Suprapubic skin (tissue), 4 donors: ENCODE measurements around the gene RAB40A. TPM values are rescaled to one million over a fixed set of nuclear protein-coding genes. Genes with fewer than 3 reads are reported as not detected.

Experiments used
- DNase-seq, 2 donors: peaks; one replicate each; pipeline ENCODE4 v3.0.0-alpha.2; 2019; ENCODE audit warnings: low spot score in 2 of 2
- H3K27ac ChIP-seq: fragments of 200-600 bp; sonication (generic); one replicate; pipeline ENCODE4 v1.5.1; 2019
- H3K27me3 ChIP-seq: fragments of 200-600 bp; sonication (generic); one replicate; pipeline ENCODE4 v1.5.1; 2019
- H3K36me3 ChIP-seq: fragments of 200-600 bp; sonication (generic); one replicate; pipeline ENCODE4 v1.5.1; 2019
- H3K4me1 ChIP-seq: fragments of 200-600 bp; sonication (generic); one replicate; pipeline ENCODE4 v1.5.1; 2019
- H3K4me3 ChIP-seq: fragments of 200-600 bp; sonication (generic); one replicate; pipeline ENCODE4 v1.5.1; 2019; ENCODE audit warnings: mild to moderate bottlenecking
- H3K9me3 ChIP-seq: fragments of 200-600 bp; sonication (generic); one replicate; pipeline ENCODE4 v1.5.1; 2019
- EP300 ChIP-seq: sonication (generic); formaldehyde crosslinking; IDR thresholded peaks from one replicate; pipeline ENCODE4 v1.6.1; 2017; ENCODE audit warnings: antibody characterized with exemption
- POLR2A ChIP-seq, 2 donors: fragments of 450-650 bp; IDR thresholded peaks; one replicate each; pipeline ENCODE4 v1.6.1; 2017; ENCODE audit warnings: antibody characterized with exemption in 2 of 2, mild to moderate bottlenecking in 2 of 2, moderate library complexity in 2 of 2
- POLR2AphosphoS5 ChIP-seq, 3 donors: sonication (generic); formaldehyde crosslinking; IDR thresholded peaks; one replicate each; pipeline ENCODE4 v1.6.1; 2017; ENCODE audit warnings: antibody characterized with exemption in 3 of 3
- WGBS: methylation state at CpG from one replicate; pipeline ENCODE4 v1.1.5; 2018; 5-methylcytosine and 5-hydroxymethylcytosine counted together
- total RNA-seq, 4 donors: library from RNA; depleted of rRNA; stranded (reverse); fragments of >200 nt; gene quantifications; one replicate each; pipeline ENCODE4 v1.1.0, GENCODE V29; 2016
- TF ChIP-seq, protein P1 (sequence below), 2 donors: fragments of 200-600 bp in 1 of 2; fragments of 450-650 bp in 1 of 2; sonication (generic) in 1 of 2; IDR thresholded peaks; one replicate each; pipeline ENCODE4 v1.5.1; 2016 to 2019; ENCODE audit warnings: antibody characterized with exemption in 2 of 2, mild to moderate bottlenecking in 1 of 2, moderate library complexity in 1 of 2

RAB40A gene
- total RNA-seq, 4 donors from 2014 or later, result 0.31 to 2.4 (median 2.3) TPM; not detected in 1

DNA sequence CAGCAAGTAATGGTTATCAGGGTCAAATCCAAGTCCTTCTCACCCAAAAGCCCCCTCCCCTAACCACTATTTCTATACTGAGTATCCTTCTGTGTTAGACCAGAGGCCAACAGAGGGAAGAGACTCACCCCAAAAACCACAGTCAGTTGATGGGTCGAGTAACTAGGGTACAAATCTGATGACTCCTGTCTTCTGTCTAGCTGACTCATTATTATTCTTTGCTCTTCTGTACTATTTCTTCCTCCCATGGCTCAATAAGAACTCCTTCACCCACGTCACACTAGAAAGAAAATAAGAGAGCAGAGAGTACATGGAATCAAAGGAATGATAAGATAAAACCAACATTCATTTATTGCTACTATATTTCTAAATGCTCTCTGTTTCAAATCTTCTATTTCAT is 2.0 kb downstream of the RAB40A start:
- no peak overlapping the region for H3K4me3 ChIP-seq
- no peaks in the 10 kb centered on the region for H3K9me3 ChIP-seq
- H3K27ac ChIP-seq, result no peak overlapping the region
- WGBS, result 60% methylated on average over 2 of the region's 2 CpGs
- H3K36me3 ChIP-seq, result no peaks in the 10 kb centered on the region
- no peak for DNase-seq
- H3K4me1 ChIP-seq, result no peaks in the 10 kb centered on the region
- TF ChIP-seq, protein P1, sequence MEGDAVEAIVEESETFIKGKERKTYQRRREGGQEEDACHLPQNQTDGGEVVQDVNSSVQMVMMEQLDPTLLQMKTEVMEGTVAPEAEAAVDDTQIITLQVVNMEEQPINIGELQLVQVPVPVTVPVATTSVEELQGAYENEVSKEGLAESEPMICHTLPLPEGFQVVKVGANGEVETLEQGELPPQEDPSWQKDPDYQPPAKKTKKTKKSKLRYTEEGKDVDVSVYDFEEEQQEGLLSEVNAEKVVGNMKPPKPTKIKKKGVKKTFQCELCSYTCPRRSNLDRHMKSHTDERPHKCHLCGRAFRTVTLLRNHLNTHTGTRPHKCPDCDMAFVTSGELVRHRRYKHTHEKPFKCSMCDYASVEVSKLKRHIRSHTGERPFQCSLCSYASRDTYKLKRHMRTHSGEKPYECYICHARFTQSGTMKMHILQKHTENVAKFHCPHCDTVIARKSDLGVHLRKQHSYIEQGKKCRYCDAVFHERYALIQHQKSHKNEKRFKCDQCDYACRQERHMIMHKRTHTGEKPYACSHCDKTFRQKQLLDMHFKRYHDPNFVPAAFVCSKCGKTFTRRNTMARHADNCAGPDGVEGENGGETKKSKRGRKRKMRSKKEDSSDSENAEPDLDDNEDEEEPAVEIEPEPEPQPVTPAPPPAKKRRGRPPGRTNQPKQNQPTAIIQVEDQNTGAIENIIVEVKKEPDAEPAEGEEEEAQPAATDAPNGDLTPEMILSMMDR (IDR thresholded peaks at IDR 0.05), result no peak
- no peak for TF ChIP-seq POLR2A (IDR thresholded peaks at IDR 0.05)
- no peak for TF ChIP-seq EP300
- no peak for TF ChIP-seq POLR2AphosphoS5 (IDR thresholded peaks at IDR 0.05)
- H3K27me3 ChIP-seq, result no peaks in the 10 kb centered on the region

DNA sequence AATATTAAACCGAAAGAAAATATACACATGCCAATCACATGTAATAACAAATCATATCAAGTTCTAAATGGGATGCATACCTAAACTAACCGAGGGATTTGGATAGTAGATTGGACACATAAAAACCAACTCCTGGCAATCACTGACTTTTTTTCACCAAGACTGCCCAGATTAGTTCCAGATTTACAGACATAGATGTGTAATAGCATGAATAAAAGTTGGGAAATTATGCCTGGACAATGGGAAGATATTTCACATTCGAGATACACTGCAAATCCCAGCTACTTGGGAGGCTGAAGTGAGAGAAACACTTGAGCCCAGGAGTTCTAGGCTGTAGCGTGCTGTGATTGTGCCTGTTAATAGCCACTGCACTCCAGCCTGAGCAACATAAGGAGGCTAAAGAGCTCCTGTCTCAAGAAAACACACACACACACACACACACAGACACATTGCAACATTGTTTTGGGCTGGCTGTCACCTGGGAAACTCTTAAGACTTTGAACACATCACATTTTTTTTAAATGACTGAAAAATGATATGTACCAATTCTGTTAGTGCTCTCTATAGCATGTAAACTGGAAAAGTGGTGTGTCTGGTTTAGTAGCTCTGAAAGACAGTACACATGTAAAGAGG is 5.7 kb downstream of the RAB40A start:
- 58% methylated on average over 4 of the region's 4 CpGs for WGBS
- H3K36me3 ChIP-seq, result no peaks in the 10 kb centered on the region
- no peaks in the 10 kb centered on the region for H3K9me3 ChIP-seq
- no peaks in the 10 kb centered on the region for H3K27me3 ChIP-seq
- TF ChIP-seq EP300 (no peak), POLR2AphosphoS5 (IDR thresholded peaks at IDR 0.05) (no peak), POLR2A (IDR thresholded peaks at IDR 0.05) (no peak)
- TF ChIP-seq, protein P1 (IDR thresholded peaks at IDR 0.05), result no peak
- no peak overlapping the region for H3K27ac ChIP-seq
- H3K4me3 ChIP-seq, result no peak overlapping the region
- DNase-seq, result no peak
- H3K4me1 ChIP-seq, result no peaks in the 10 kb centered on the region

- WGBS, result 61% methylated on average over 5 of the region's 5 CpGs
- H3K36me3 ChIP-seq, result no peaks in the 10 kb centered on the region
- no peaks in the 10 kb centered on the region for H3K4me1 ChIP-seq
- TF ChIP-seq POLR2AphosphoS5 (IDR thresholded peaks at IDR 0.05) (no peak), POLR2A (IDR thresholded peaks at IDR 0.05) (no peak), EP300 (no peak)
- TF ChIP-seq, protein P1 (IDR thresholded peaks at IDR 0.05), result no peak
- no peak overlapping the region for H3K27ac ChIP-seq
- no peaks in the 10 kb centered on the region for H3K27me3 ChIP-seq
- no peak overlapping the region for H3K4me3 ChIP-seq
- DNase-seq, result no peak
- H3K9me3 ChIP-seq, result no peaks in the 10 kb centered on the region
Observed at GRCh38 chrX:103513067-103513466, 6.2 kb downstream of the RAB40A start.

DNA sequence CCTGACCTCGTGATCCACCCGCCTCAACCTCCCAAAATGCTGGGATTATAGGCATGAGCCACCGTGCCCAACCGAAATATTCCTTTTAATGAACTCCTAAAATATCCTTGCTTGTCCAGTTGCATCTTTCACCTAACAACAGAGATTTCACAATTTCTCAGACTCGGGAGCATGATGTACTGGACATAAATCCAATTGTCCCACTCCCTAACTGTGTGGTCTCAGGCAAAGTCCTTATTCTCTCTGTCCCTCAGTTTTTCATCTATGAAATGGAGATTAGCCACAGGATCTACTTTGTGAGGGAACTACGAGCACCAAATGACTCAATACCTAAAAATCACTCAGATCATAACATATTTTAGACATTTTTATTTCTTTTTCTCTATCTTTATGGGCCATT is 9.3 kb downstream of the RAB40A start:
- H3K27ac ChIP-seq, result no peak overlapping the region
- no peak for DNase-seq
- H3K36me3 ChIP-seq, result no peaks in the 10 kb centered on the region
- H3K9me3 ChIP-seq, result no peaks in the 10 kb centered on the region
- no peaks in the 10 kb centered on the region for H3K27me3 ChIP-seq
- no peak overlapping the region for H3K4me3 ChIP-seq
- WGBS, result 74% methylated on average over 6 of the region's 6 CpGs
- no peaks in the 10 kb centered on the region for H3K4me1 ChIP-seq
- no peak for TF ChIP-seq EP300
- no peak for TF ChIP-seq POLR2A (IDR thresholded peaks at IDR 0.05)
- TF ChIP-seq POLR2AphosphoS5 (IDR thresholded peaks at IDR 0.05), result no peak
- TF ChIP-seq, protein P1 (IDR thresholded peaks at IDR 0.05), result no peak

DNA sequence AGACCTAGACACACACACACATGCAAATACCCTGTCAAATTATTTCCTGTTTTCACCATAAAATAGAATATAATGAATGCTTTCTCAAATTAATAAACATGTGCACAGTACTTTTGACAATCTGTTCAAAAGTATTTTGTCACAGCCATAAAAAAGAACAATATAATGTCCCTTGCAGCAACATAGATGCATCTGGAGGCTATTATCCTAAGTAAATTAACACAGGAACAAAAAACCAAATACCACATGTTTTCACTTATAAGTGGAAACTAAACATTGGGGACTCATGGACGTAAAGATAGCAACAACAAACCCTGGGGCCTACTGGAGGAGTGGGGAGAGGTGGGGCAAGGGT is 15.5 kb downstream of the RAB40A start:
- Histone ChIP-seq H3K4me1 (peaks cover 5% of the 10 kb centered on the region), H3K27me3 (no peaks in the 10 kb centered on the region), H3K36me3 (no peaks in the 10 kb centered on the region), H3K4me3 (no peak overlapping the region), H3K9me3 (no peaks in the 10 kb centered on the region), H3K27ac (no peak overlapping the region)
- DNase-seq, result no peak
- TF ChIP-seq POLR2A (IDR thresholded peaks at IDR 0.05) (no peak), EP300 (no peak), POLR2AphosphoS5 (IDR thresholded peaks at IDR 0.05) (no peak)
- TF ChIP-seq, protein P1 (IDR thresholded peaks at IDR 0.05), result no peak
- WGBS, result 26% methylated on average over 1 of the region's 1 CpG
